Glomerular visceral epithelial cell (primary cell): ENCODE measurements around the gene FMO2.

ENCODE experiments used
- DNase-seq: peaks from one replicate; pipeline ENCODE4 v3.0.0-alpha.2; 2016; ENCODE audit errors: extremely low spot score

FMO2 gene

DNA sequence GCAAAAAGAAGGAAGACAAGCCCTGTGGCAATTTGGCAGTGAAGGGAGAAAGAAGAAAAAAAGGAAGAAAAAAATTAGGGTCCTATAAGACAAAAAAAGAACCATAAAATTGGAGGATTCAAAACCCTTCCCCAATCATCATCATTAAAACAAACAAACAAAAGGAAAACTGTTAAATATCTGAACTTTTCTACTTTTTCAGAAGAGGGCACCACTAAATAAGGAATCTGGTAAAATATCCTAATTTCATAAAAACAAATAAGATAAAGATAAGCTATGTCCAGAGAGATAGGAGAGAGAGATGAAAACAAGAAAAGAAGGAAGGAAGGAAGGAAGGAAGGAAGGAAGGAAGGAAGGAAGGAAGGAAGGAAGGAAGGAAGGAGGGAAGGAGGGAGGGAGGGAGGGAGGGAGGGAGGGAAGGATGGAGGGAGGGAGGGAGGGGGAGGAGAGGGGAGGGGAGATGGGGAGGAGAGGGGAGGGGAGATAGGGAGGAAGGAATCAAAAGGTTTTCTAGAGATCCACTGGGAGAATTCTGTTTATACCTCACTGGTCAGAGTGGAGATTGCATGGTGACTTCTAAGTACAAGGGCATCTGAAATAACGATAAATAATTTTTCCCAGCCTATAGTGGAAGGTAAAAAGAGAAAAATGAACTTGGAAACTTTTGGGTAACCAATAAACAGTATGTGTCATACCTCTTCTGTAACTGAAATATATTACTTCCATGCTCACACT lies 10.4 kb upstream of the FMO2 start:
- DNase-seq: no peak

DNA sequence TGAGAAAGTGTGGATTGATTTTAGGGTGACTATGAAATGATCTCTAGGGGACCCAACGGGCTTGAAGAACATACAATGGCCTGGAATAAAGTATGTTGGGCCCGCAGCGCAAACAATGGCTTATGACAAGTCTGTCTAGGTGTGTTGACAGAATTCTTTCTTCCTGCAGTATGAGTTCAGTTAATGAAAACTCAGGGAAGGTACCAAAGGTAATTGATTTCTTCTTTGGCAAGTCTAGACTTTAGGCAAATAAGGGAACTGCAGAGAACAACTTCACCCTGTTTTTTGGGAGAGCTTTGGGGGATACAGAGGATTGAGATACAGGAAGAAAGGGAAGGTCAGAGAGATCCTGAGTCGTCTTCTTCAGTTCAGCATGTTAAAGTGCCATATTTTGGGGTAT lies 7.8 kb upstream of the FMO2 start:
- no peak for DNase-seq

DNA sequence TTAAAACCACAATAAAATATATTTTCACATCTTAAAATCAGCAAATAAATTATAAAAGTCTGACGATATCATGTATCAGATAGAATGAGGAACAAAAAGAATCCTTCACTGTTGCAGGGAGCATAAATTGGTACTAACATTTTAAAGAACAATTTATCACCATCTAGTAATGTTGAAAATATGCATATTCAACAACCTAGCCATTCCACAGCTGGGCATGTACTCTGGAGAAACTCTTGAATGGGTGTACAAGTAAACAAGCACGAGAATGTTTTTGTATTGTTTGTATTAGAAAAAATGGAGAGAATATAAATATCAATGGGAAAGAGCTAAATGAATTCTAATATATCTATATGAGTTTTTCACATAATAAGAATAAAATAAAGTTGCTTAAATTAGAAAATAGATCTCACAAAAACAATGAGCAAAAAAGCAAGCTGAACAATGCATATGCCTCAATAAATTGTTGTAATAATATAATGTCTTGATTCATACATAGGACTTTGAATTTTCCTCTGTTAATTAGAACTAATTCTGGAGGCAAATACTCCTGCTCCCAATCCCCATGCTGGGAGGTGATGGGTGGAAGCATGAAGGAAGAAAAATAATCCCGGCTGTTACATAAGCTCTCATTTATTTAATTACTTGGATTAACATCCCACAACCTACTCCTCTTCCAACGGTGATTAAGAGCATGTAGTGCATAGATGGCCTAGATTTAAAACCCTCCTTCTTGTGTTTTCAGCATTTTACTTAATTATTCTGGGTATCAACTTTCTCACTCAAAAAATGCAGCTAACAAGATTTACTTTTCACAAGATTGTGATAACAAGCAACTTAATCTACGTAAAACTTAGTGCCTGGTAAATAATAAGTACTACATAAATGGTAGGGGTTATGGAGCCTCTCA lies 5.5 kb upstream of the FMO2 start:
- DNase-seq: no peak

DNA sequence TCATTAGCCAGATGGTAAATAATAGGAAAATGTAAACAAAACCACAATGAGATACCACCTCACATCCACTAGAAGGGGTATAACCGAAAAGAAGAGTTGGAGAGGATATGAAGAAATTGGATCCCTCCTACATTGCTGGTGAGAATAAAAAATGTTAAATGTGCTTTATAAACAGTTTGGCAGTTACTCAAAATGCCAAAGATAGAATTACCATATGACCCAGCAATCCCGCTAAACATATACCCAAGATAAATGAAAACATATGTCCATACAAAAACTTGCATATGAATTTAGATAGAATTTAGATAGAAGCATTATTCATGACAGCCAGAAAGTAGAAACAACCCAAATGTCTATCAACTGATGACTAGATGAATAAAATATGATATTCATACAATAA lies 4.4 kb upstream of the FMO2 start:
- no peak for DNase-seq

DNA sequence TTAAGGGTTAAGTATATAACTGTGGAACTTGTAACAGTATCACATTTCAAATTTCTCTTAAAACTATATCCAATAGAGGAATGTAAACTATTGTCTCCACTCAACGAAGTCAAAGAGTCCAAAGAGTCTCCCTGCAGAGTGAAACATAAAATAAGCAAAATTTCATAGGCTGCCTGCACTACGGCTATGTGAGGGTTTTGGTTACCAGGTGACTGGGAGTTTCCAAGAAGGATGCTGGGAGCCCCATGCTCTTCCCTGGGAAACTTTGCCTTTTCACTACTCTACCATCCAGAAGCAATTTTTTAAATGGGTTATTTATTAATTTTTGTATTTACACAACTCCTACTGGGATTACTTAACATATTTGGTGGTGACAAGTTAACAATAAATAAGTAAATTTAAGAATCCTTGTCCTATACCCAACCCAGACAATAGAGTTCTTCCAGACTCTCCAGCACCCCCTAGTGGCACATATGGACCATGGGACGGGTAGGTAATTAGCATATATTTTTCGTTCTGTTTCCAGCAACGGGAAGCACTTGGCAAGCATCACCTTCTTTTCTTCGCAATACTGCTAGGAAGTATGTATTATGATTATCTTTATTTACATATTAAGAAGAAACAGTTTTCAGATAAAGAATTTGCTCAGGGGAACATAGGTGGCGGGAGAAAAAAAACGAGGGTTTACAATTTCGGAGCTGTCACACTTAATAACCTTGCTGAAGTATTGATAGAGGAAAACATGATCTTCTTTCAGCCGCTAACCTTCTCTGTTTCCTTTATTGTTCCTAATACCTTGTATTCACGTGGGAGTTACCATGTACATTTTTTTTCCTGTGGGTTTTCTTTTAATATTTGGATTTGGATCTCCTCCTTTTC lies 3.5 kb downstream of the FMO2 start:
- peak; percentile 40 for DNase-seq

DNA sequence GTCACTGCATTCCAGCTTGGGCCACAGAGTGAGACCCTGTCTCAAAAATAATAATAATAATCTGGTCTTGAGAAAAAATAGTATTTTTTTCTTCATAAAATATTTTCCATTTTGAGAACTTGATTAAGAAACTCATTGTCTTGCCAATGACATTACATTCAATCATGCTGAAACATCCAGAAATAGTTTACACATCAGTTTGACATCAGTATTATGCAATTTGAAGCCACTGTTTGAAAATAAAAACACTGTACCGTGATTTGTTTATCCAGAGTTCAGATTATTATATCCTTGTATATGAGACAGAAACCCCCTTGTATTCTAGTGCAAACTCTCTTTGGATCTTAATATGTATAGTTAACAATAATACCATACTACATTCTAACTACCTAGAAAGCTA lies 6.9 kb downstream of the FMO2 start:
- no peak for DNase-seq

DNA sequence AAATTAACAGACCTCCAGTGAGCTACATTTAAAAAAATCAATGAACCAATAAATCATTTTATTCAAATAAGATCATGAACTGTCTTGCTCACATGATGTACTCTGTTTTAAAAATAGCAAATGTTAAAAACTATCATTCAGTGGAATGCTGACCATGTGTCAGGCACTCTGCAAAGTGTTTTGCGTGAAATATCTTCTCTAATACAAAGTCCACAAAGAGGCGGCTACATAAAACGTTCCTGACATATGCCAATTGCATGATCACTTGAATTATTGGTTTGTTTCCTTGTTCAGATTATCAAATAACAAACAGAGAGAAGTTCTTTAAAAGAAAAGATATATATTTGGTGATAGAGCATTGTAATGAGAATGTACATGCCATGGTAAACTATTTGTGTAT lies 10.7 kb downstream of the FMO2 start:
- DNase-seq: no peak

DNA sequence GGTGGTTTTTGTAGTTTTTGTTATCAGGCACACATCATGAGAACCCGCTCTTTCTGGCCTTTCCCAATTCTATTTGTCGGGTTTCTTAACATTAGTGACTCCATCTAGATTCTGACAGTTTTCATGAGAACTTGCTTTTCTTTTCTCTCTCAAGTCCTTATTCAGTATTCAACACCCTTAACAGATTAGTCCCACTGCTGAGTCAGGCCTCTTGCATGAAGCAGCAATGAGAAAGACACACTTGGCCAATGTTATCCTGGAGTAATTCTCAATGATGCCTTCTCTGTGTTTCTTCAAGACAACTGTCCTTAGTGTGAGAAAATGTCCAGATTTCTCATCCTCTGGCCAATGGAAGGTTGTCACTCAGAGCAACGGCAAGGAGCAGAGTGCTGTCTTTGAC lies 11.3 kb downstream of the FMO2 start:
- no peak for DNase-seq

DNA sequence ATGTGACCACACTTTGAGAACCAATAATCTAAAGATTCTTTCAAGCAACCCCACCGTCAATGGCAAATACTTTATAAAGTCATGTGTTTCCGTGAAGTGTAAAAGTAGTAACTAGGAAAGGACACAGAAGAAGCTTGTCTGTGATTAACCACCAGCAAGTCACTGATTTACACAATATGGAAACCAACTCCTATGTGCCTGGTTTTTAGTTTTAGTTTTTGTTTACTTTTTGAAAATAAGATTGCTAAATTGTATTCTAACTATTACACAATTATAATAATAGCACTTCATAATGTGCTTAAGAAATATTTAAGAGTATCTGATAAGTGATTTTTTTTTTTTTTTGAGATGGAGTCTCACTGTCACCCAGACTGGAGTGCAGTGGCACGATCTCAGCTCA lies 13.0 kb downstream of the FMO2 start:
- DNase-seq: no peak

DNA sequence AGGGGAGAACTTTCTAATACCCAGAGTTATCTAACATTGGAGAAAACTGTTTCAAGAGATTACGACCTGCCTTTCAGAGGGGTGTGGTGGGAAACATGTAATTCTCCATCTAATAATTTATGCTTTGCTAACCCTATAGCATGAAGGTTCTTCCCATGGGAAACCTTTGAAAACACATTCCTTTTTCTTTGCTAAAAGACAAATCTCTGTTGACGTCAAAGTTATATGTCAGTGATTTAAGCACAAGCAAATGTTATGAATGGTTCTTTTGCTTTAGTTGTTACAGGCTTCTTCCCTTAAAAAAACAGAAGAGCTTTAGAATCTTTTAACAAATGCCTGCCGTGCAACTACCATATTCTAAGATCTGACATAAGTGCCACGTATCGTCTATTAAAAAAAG lies 19.2 kb downstream of the FMO2 start:
- no peak for DNase-seq

DNA sequence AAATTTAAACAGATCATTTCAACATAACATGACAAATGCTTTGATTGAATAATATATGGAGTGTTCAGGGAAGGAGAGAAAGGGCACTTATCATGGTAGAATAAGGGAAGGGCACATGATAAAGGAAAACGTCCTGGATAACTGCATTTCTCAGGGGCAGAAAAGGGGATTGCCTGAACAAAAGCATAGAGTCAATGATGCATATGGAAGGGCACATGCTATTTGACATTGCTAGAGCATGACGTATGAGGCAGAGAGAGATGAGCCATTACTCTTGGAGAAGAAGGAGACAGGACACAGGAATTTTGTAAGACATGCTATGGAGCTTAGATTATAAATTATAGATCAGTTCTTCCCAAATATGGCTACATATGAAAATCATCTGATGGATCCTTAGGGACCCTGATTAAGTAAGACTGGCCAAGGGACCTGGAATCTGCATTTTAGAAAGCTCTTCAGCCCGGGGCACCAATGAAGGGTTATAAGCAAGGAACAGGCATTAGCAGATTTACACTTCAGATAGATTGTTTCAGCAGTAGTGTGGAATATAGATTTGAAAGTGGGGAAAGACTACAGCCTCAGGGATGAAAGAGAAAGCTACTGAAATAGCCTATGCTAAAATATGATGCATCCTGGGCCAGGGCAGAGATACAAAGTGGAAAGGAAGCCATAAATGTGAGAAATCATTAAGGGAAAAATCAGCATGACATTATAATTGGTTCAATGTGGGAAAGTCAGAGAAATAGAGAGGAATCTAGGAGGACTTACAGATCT lies 21.3 kb downstream of the FMO2 start:
- peak; percentile 18 for DNase-seq

DNA sequence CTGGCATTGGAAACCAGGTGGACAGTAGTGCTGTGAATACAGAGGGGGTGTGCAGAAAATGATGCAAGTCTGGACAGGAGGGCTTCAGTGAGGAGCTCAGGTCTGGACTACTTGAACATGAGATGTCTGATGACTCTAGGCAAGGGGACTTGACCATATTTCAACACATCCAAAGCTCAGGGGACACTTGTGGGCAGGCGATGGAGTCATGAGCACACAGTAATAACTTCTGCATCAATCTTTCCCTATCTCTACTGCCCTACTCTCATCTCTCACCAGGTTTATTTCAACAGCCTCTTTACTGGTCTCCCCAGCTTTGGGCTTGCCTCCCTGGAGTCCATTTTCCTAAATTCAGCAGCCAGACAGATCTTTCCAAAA lies 21.9 kb downstream of the FMO2 start:
- no peak for DNase-seq

DNA sequence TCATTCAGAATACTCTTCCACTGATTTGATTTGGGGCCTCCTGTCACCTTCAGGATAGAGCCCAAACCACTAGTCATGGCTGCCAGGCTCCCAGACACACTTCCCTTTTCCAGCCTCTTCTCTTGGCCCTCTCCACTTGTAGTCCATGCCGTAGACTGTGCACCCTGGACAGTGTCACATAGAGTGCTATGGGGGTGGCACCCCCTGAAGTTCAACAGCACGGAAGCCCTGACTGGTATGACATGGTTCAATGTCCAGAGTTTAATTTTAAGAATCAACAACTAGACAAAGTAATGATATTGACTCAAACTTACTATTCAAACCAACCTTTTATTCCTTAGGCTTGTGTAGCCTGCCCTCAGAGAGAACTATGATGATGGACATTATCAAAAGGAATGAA lies 22.3 kb downstream of the FMO2 start:
- no peak for DNase-seq

DNA sequence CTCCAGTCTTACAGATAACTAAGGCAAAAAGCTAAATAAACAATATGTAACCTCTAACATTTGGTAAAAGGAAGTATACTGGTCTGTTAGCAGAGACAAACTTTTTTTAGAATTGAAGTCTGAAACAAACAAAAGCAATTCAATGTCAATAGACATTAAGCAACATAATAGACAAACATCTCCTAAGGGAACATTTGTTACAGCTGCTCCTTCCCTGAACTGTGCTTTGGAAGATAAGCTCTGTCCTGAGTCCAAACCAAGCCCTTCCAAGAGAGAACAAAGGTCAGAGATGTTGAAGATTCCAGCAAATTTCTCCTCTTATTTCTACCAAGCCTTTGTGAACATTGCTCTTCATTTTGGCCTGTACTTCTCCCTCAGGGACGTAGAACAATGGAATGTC lies 25.3 kb downstream of the FMO2 start:
- DNase-seq: no peak

DNA sequence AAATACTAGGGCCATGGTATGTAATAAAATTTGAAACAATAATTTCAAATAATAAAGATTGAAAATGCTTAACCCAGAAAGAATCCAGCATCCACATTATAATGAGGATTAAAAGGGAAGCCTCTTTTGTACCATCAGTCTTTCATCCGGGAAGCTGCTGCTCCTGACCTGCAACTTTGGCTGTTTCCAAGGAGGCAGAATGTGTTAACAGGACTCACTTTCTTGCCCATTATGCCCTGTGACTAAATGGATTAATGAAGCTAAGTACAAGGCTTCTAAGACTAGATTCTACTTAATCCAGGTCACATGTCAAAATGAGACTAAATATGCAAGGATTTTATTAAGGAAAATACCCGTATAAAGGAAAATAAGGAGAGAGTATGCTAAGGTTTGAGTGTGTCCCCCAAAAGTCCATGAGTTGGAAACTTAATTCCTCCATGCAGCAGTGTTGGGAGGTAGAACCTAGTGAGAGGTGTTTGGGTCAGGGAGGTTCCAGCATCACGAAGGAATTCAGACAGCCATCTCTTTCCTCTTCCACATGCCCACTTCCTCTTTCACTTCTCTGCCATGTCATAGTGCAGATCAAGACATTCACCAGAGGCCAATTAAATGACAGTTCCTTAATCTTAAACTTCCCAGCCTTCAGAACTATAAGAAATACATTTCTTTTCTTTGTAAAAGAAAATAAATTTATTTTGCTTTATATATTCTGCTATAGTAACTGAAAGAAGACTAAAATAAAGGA lies 27.7 kb downstream of the FMO2 start:
- DNase-seq: no peak

DNA sequence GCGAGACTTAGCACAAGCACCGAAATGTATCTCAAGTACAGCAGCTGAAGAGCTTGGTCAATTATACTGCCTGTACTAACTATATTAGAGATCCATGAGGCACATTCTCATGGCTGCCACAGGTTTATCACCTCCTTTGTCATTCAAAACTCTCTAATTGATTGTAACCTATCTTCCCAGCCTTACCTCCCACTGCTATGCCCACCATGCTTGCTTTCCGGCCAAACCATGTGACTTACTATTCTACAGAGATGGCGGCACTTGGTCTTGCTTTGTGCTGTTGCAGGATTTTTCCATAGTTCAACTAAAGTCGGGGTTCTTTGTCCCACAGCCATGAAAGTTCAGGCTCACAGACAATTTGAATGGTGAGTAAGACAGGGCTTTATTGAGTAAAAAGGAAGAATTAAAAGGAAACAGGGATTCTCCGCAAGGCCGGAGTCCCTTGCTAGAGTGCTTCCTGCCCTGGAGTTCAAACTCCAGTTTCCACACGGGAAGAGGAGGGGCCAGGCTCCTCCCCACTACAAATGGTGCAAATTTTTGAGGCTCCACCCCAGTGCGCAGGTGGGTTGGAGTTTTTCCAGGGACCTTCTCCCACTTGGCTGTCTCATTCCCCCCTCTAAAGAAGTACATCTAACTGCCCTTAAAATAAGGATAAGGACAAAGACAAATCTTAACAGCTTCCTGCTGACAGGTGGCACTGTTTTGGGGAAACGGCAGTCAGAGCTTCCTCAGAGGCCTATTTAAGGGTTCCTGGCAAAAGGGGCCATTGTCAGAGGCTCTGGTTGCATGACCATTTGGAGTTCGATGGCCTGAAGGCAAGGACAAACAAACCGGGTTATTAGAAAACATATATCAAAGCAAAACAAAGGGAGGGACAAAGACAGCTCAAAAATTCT lies 28.7 kb downstream of the FMO2 start:
- no peak for DNase-seq

DNA sequence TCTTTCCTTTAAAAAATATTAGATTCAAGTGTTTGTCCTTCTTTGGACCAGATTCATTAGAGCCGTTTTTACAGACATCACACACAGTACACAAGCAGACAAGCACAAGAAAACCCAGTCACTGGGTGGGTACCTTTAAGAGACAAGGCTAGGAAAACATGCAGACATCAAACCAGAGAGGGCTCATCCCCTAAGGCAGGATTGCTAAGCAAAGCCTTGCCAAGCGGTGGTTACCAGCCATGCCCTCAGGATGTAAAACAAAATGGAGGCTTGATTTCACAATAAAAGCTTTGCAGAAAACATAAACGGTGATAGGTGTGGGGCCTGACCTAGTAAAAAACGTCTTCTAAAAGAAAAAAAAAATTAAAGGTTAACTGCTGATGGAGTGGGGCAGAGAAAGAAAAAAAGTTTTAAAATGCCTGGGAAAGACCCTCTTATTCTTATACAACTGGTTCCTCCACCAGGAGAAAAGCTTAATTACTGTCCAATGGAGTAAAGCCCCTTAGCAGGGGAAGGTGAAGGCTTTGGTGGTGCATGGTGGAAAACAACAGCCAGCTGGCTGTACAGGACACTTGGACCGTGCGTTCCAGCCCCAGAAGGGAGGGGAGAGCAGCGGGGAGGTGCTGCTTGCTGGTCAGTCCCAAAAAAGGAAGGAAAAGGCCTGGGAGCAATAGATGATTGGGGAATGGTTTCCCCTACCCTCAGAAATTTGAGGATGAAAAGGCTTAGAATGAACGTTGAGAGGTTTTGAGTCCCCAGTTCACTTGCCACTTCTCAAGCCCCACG lies 32.8 kb downstream of the FMO2 start:
- no peak for DNase-seq

DNA sequence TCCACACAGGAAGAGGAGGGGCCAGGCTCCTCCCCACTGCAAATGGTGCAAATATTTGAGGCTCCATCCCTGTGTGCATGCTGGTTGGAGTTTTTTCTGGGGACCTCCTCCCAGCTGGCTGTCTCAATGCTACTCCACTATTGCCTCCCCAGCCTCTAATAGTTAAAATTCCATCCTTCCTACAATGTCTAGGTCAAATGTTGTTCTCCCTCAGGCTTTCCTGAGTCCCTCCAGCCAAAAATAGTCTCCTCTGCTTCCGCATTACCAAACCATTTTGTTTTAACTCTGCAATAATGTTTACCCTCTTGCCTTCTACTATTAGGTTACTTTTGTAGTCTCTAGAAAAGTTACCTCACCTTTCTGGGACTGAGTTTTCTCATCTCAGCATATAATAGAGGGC lies 33.6 kb downstream of the FMO2 start:
- DNase-seq: no peak
